Activated naive CD4-positive, alpha-beta T cell treated with anti-CD3 and anti-CD28 coated beads, Interleukin-2, amount 50 U/mL, for 72 hours (primary cell): ENCODE results near the gene OVAAL. TPM values are rescaled to one million over a fixed set of nuclear protein-coding genes. Genes with fewer than 3 reads are reported as not detected.

ENCODE experiments used
- ATAC-seq, 2 donors: fragments of 150-1000 bp; cut with Tn5 transposase; 2 replicates each; pipeline ENCODE4 v1.10.0; 2021; ENCODE audit warnings: mild to moderate bottlenecking in 2 of 2, moderate library complexity in 2 of 2
- DNase-seq, 2 donors: peaks; one replicate each; pipeline ENCODE4 v3.0.0; 2021 to 2022; ENCODE audit warnings: low spot score in 2 of 2
- H3K27ac Mint-ChIP-seq, 2 donors: one replicate each; pipeline ENCODE4 v1.8.0; 2022; ENCODE audit warnings: mild to moderate bottlenecking in 2 of 2, mixed read lengths in 2 of 2
- H3K36me3 Mint-ChIP-seq, 2 donors: one replicate each; pipeline ENCODE4 v1.8.0; 2022; ENCODE audit warnings: mixed read lengths in 2 of 2
- H3K9me3 Mint-ChIP-seq, 2 donors: one replicate each; pipeline ENCODE4 v1.8.0; 2022; ENCODE audit warnings: mixed read lengths in 2 of 2
- total RNA-seq, 2 donors: library from RNA; stranded (reverse); gene quantifications; one replicate each; pipeline ENCODE4 v1.2.3, GENCODE V29; 2022

Gene OVAAL
- not detected for total RNA-seq

DNA sequence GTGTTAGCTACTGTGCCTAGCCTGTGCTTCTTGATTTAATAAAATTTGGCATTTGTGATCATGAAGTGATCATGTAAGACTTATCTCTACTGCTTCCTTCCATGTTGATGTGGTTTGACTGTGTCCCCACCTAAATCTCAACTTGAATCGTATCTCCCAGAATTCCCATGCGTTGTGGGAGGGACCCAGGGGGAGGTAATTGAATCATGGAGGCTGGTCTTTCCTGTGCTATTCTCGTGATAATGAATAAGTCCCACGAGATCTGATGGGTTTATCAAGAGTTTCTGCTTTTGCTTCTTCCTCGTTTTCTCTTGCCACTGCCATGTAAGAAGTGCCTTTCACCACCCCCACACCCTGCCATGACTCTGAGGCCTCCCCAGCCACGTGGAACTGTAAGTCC is at the start of gene OVAAL:
Gene OVAAL (plus strand): TSS at position 301 of the 400 bp plus-strand sequence.
- H3K9me3 Mint-ChIP-seq, result peaks cover 0 to 4% of the 10 kb centered on the region in 2 donors
- DNase-seq (no peak), ATAC-seq (no peak)
- no peaks in the 10 kb centered on the region for H3K36me3 Mint-ChIP-seq
- H3K27ac Mint-ChIP-seq, result no peak within 1 kb of the TSS

DNA sequence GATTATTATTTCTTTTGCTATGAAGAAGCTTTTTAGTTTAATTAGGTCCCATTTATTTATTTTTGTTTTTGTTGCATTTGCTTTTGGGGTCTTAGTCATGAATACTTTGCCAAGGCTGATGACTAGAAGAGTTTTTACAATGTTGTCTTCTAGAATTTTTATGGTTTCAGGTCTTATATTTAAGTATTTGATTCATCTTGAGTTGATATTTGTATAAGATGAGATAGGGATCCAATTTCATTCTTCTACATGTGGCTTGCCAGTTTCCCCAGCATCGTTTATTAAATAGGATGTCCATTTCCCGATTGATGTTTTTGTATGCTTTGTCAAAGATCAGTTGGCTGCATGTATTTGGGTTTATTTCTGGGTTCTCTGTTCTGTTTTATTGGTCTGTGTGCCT is 47.9 kb upstream of the OVAAL start:
- H3K36me3 Mint-ChIP-seq, result no peaks in the 10 kb centered on the region
- no peak for ATAC-seq

DNA sequence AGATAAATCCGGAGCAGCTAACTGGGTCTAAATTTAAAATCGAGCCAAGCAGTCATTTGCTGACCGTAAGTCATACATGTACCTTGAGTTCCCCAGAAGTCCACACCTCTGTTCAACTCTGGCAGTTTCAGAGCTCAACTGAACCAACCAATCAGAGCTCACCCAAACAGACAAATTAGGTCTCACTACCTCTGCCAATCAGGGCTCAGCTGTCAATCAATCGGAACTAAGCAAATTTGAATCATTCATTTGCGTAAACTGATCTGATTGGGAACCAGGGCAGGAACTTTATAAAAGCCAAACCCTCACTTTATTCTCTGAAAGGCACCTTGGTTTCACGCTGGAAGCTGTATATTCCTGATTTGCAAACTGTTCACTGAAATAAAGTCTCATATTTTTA is 45.2 kb upstream of the OVAAL start:
- no peak for ATAC-seq
- Mint-ChIP-seq H3K9me3 (no peaks in the 10 kb centered on the region), H3K27ac (no peak overlapping the region), H3K36me3 (no peaks in the 10 kb centered on the region)
- no peak for DNase-seq

More for the DNA sequence above, 47.9 kb upstream of the OVAAL start:
- Mint-ChIP-seq H3K9me3 (no peaks in the 10 kb centered on the region), H3K27ac (no peak overlapping the region)
- no peak for DNase-seq

DNA sequence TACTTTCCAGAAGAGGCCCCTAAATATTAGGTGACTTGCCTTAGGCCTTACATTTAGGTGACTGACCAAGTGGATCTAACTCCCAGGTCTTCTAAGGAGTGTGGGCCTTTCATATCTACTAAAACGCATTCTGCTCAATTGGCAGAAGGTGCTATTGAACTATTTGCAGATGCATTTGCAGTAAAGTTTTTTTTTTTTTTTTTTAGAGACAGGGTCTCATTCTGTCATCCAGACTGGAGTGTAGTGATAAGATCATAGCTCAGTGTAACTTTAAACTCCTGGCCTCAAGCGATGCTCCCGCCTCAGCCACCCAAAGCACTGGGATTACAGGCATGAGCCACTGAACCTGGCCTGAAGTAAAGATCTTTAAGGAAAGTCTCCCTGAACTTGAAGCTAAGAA is 43.4 kb upstream of the OVAAL start:
- Mint-ChIP-seq H3K36me3 (no peaks in the 10 kb centered on the region), H3K9me3 (no peaks in the 10 kb centered on the region), H3K27ac (no peak overlapping the region)
- no peak for DNase-seq
- ATAC-seq, result no peak

DNA sequence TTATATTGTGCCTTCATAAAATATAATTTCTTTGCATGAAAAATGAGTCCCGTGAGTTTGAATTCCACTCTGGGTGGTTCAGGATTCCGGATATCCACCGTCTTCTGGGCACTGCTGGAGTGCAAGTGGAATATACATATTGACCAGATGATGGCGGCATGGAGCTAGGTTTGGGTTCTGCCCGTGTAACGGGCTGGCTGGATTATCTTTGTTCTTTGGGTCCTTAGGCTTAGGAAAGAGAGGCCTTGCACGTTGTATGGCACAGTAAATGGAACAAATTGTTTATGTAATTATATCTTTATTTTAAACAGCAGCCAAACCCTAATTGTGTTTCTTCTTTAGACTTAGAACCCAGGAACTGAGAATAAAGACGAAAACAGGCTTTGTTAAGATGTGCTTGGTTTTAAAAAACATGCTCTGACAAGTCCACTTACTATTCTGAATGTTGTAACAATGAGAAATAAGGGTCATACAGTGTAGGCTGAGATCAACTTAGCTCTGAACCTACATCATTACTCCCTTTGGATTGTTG is 42.8 kb upstream of the OVAAL start:
- Mint-ChIP-seq H3K9me3 (no peaks in the 10 kb centered on the region), H3K36me3 (no peaks in the 10 kb centered on the region), H3K27ac (no peak overlapping the region)
- DNase-seq (peak in 1 of 2 donors; percentile 66), ATAC-seq (peak; percentile 95 to 99)

DNA sequence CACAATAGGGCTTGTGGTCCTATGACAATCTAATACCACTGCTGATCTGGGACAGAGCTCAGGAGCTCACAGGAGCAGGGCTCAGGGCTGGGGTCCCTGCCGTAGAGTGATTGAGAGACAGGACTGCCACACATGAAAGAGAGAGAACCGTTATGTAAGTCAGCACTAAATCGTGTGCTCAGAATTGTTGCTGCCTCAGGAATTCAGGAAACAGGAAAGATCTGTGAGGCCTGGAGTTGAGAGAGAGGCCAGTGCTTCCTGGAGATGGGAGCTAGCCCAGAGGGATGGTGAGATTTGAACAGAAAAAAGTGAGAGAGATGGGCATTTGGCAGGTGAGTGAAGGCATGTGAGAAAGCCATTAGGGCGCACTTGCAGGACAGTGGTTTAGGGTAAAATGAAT is 38.9 kb upstream of the OVAAL start:
- no peaks in the 10 kb centered on the region for H3K9me3 Mint-ChIP-seq
- ATAC-seq (no peak), DNase-seq (no peak)

DNA sequence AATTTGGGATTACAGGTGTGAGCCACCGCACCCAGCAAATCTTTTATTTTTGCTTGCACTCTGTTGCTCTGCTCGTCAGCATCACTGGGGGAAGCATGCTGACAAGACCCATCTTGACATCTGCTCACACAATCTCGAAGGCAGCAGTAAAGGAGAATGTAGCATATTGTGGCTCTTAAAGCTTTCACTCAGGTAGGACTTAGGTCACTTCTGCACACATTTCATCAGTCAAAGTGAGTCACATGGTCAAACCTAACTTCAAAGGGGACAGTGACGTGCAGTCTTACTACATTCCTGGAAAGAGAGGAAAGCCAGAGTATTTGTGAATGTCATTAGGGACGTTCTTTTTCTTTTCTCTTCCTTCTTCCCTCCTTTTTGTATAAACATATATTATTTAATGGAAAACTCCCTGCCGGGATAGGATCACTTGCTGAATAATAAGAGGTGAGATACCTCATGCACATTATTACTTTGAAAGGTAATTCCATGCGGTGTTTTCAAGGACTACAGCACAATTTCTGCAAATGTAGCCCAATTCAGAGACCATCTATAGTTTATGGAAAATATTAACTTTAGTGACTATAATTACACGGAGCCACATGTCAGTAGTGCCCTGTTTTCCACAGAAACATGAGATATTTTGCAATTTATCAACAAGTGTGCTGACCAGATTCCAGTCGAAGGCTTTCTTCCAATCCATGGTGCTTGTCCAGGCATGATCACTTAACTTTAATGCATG is 37.1 kb upstream of the OVAAL start:
- H3K9me3 Mint-ChIP-seq, result no peaks in the 10 kb centered on the region
- ATAC-seq, result no peak
- no peak for DNase-seq
- no peak overlapping the region for H3K27ac Mint-ChIP-seq
- H3K36me3 Mint-ChIP-seq, result no peaks in the 10 kb centered on the region

More for the DNA sequence above, 38.9 kb upstream of the OVAAL start:
- H3K27ac Mint-ChIP-seq, result no peak overlapping the region
- H3K36me3 Mint-ChIP-seq, result no peaks in the 10 kb centered on the region

DNA sequence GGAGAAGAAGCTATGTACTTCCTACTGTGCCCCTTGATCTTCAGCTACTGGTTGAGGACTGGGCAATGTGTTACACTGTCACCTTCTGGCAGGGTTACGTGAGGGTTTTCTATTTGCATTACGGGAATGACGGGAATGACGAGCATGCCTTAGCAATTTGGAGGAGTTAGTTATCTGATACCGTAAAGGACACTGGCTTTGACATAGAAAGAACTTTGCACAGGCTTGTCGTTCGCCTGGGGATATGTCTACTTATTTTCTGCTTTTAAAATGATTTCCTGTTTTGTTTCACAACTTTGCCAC is 36.6 kb upstream of the OVAAL start:
- Mint-ChIP-seq H3K27ac (no peak overlapping the region), H3K9me3 (no peaks in the 10 kb centered on the region), H3K36me3 (no peaks in the 10 kb centered on the region)
- DNase-seq (no peak), ATAC-seq (no peak)

DNA sequence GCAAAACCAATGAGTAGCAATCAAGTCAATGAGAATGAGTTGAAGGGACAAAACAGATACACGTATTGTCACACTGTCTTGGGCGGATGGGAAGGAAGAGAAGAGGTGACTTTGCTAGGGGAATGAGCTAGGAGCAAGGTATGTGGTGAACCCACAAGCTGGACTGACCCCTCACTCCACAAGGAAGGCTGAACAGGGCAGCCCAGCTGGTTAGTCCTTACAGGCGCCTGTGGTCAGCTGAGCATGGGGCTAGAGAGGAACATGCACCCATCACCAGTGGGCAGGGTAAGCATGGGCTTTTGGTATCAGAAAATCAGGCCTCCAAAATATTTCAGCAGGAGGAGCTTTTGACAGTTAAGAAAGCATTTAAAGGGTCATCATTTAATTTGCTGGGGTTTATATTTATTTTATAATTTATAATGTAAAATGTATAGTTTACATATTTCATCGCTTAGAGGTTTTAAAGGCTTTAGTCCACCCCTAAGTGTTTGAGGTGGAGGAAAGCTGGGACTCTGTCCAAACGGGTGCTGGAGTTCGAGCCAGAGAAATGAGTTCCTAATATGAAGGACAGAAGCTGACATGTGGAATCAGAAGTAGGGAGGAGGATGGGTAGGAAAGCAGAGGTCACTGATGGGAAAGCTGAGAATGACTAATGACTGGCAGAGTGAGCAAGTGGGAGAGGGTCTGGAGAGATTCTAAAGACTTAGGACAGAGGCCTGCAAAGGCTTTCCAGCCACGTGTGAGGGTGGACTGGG is 34.4 kb upstream of the OVAAL start:
- DNase-seq, result no peak
- Mint-ChIP-seq H3K9me3 (no peaks in the 10 kb centered on the region), H3K27ac (no peak overlapping the region), H3K36me3 (no peaks in the 10 kb centered on the region)
- no peak for ATAC-seq

DNA sequence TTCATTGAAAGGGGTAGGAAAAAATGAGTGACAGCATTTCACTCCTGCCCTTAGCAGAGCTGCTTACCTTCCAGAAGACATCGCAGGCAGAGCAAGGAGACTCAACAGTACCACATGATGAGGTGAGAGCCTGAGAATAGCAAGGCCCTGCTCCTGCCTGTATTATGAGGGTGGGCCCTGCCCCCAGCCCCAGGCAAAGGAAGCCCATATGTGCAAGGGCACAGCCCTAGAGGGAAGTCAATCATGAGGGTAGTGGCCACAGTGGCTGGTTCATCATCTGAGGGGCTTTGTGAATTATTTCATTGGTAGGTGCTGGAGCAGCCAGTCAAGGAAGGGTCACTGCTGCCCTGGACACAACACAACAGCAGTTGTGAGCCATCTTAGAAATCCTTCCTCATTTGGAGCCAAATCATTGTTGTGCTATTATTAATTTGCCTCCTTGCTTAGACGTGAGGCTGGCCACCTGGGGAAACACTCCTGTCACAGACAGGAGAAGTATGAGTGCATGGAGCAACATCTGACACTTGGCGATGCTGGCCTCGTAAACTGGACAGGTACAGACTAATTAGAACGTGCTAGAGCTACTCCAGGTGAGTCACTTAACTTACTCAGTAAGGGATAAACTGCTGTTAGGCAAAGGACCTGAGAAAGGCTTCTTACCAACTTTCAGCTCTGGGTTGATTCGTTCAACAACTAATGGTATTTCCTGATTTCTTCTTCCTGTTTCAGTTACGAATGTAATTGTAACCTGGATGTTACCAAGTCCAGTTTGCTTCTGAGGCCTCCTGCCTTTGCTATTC is 33.6 kb upstream of the OVAAL start:
- ATAC-seq, result no peak

DNA sequence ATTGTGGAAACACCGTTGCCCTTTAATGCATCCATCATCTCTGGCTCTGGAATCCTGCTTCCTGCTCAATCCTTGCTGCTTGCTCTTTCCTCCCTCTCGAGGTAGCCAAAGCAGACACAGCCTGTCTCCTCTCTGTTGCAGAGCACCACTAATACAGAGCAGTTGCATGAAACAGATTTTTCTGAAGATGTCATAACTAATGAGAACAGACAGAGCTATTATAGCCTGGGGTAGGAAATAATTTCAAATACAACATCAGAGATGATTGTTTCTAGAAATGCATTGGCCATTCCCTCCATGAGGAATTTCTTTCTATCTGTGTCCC is 33.1 kb upstream of the OVAAL start:
- Mint-ChIP-seq H3K9me3 (no peaks in the 10 kb centered on the region), H3K36me3 (no peaks in the 10 kb centered on the region), H3K27ac (no peak overlapping the region)
- ATAC-seq (no peak), DNase-seq (no peak)

More for the DNA sequence above, 33.6 kb upstream of the OVAAL start:
- Mint-ChIP-seq H3K36me3 (no peaks in the 10 kb centered on the region), H3K9me3 (no peaks in the 10 kb centered on the region), H3K27ac (no peak overlapping the region)
- no peak for DNase-seq

DNA sequence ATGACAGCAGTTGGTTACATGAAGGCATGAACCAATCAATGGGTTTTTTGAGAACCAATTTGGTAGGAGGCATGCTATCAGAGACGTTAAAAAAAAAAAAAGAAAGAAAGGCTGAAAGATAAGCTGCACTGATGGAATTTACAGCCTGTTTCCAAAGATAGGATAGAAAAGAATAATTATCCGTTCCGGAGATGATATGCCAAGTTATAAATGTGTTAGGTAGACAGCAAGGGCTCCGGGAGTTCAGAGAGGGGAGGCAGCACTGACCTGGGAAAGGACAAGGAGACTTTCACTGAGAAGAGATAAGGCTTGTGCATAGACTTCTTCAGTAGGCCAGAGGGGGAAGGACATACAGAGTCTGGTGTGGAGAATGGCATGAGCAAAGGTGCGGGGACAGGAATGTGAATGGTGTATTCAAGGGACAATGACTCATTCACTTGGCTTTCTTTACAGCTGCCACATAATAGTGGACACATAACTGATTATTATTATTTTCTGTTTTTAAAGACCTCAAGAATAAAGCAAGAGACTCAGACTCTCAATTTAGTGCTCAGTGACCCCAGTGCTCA is 31.6 kb upstream of the OVAAL start:
- Mint-ChIP-seq H3K36me3 (no peaks in the 10 kb centered on the region), H3K9me3 (no peaks in the 10 kb centered on the region), H3K27ac (no peak overlapping the region)
- DNase-seq (no peak), ATAC-seq (no peak)

DNA sequence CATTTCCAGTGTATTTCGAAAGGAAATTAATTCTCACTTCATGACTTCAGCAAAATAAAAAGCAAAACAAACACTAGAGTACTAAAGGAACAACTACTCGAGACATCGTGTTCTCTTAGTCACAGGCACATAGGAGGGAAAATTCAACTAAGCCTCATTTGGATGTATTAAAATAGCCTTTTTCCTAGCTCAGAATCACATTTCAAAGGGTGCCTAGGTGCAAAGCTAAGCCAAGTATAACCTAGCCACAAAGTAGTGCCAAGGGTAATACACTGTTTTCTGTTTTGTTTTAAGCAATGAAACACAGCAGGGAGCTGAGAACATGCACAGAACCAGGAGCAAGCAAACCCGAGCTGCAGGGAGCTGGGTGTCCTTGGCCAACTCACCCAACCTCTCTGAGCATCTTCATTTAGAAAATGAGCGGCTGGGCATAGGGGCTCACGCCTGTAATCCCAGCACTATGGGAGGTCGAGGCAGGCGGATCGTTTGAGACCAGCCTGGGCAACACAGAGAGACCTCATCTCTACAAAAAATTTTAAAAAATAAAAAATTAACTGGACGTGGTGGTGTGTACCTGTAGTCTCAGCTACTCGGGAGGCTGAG is 29.8 kb upstream of the OVAAL start:
- DNase-seq (no peak), ATAC-seq (no peak)
- Mint-ChIP-seq H3K9me3 (no peaks in the 10 kb centered on the region), H3K27ac (no peak overlapping the region), H3K36me3 (no peaks in the 10 kb centered on the region)

DNA sequence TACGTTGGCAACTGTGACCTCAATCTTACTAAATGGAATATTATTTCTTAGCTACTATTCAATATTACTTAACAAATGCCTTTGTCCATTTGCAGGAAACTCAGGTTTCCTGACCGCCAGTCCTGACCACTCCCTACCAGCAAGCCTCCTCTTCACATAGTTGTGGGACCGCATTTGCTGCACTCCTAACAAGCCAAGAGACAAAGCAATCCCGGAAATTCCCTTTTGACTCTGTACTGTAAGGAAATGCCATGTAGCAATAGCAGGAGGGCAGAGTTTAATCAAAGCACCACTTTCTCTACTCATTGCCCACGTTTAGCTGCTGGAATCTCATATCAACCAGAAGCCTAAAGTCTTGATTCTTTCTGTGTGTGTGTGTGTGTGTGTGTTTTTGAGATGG is 28.3 kb upstream of the OVAAL start:
- H3K36me3 Mint-ChIP-seq, result no peaks in the 10 kb centered on the region
- H3K9me3 Mint-ChIP-seq, result no peaks in the 10 kb centered on the region
- no peak overlapping the region for H3K27ac Mint-ChIP-seq
- no peak for ATAC-seq
- no peak for DNase-seq

DNA sequence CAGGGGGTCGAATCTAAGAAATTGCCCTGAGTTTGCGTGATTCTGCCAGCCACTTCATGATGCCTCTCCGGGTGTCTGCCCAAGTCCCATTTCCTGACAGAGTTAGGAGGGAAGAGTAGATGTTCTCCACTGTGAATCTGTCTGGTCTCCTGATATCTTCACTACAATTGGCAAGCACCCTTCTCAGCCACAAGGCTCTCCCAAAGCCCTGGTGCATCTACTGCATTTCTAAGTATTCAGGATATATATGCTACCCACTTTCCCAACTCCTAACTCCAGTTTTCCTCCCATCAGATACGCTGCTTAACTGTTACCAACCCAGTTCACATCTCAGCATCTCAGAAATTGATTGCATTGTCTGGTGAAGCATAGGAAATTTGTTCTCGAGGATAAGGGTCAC is 25.9 kb upstream of the OVAAL start:
- H3K27ac Mint-ChIP-seq, result no peak overlapping the region
- no peaks in the 10 kb centered on the region for H3K36me3 Mint-ChIP-seq
- H3K9me3 Mint-ChIP-seq, result no peaks in the 10 kb centered on the region
- no peak for DNase-seq
- no peak for ATAC-seq

DNA sequence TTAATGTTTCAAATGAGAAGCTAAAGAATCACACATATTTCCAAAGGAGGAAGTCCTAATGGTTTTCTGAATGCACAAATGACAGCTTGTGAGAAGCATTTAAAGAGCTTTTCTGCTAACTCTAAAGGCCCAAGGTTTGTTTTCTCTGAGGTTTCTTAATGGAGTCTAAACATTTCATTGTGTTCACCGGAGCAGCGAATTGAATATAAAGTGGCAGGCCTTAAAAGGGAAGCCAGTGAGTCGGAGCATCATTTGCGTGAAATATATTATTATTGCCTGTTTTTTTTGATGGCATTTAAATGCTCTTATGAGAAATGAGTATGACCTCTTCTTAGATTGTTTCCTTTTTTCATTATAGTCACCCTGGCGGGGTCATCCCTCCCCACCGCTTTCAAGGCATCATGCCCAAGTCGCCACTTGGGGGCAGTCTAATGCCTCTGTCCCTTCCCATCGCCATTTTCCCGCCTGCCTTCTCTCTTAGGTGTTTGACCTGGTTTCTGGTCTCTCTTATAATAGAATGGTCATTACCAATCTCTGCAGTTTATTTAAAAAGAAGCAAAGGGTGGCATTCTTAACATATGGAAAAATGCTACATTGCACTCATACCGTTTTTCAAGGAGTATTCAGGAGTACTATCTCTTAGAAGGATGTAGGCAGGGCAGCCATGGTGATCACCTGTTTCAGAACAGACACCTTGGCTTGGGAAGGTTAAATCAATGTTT is 25.3 kb upstream of the OVAAL start:
- no peaks in the 10 kb centered on the region for H3K9me3 Mint-ChIP-seq
- ATAC-seq (peak; percentile 68 to 86), DNase-seq (peak; percentile 64 to 71)
- H3K36me3 Mint-ChIP-seq, result no peaks in the 10 kb centered on the region
- H3K27ac Mint-ChIP-seq, result no peak overlapping the region
